Left ventricle myocardium inferior (tissue), 1 donor: ENCODE data around the gene FXYD6. TPM values are rescaled to one million over a fixed set of nuclear protein-coding genes. Genes with fewer than 3 reads are reported as not detected.

ENCODE experiments used
- DNase-seq: peaks from one replicate; pipeline ENCODE4 v3.0.0-alpha.2; 2020
- H3K27ac ChIP-seq: fragments of 200-600 bp; replicated peaks from 2 replicates; pipeline ENCODE4 v1.8.0; 2021
- H3K27me3 ChIP-seq: fragments of 200-600 bp; 2 replicates; pipeline ENCODE4 v1.8.0; 2021; ENCODE audit warnings: low read depth
- H3K36me3 ChIP-seq: fragments of 200-600 bp; 2 replicates; pipeline ENCODE4 v1.8.0; 2021
- H3K4me1 ChIP-seq: fragments of 200-600 bp; 2 replicates; pipeline ENCODE4 v1.8.0; 2021
- H3K4me3 ChIP-seq: fragments of 200-600 bp; 2 replicates; pipeline ENCODE4 v1.8.0; 2021; ENCODE audit warnings: mild to moderate bottlenecking, moderate library complexity
- H3K9me3 ChIP-seq: fragments of 200-600 bp; replicated peaks from 2 replicates; pipeline ENCODE4 v1.8.0; 2021
- CTCF ChIP-seq: fragments of 200-600 bp; IDR thresholded peaks from 2 replicates; pipeline ENCODE4 v1.8.0; 2021; ENCODE audit warnings: antibody characterized with exemption, mild to moderate bottlenecking, borderline replicate concordance
- intact Hi-C: fragments of 100-400 bp; cut with micrococcal nuclease; formaldehyde crosslinking; loops from one replicate; pipeline ENCODE4 v1.11.0; 2022
- total RNA-seq: library from RNA; stranded (reverse); fragmentation: NEBNext Ultra II Directional; extraction: Animal tissue kit (Norgen Biotek cat#: 25700); gene quantifications from one replicate; pipeline ENCODE4 v1.2.1, GENCODE V29; 2021
- donor health status: DM: no; HTN: yes; CAD: no; lungs with severe emphysema.

FXYD6 gene
- total RNA-seq, 1 donor from 2014 or later, result 30.2 TPM

DNA sequence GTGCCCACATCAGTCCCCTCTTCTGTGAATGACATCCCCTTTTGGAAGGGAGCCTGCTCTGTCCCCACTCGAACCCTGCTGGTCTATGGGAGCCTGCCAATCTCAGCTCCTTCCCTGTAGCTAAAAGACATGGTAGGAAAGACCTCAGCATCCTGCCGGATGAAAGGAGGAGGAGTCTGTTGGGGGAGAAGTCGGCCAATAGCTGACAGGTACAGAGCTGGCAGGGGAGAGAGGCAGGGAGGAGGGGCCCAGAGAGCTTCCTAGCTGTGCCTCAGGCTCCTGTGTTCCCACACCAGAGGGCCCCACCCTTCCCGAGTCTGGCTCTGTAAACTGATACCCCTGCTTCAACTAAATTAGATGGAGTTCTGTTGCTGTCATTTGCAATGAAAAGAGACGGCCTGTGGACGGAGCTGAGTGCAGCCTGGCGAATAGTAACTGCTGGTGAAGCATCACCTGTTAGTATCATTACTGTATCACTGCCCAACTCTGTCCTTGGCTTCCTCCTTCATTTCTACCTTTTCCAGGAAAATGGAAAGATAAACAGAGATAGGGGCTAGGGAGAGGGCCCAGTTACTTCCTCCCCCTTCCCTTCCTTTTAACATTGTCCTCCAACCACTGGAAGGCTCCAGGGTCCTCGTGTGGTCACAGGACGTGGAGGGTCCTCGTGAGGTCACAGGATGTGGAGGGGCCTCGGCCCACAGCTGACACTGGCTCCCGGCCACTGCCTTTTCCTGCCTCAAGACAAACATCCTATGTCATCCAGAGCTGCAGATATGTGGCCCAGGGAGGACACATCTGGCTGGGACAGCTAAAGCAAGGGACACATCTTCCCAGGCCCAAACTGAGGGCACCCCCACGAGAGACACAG, 15.1 kb downstream of the FXYD6 start:
- peak; percentile 69 for DNase-seq
- Histone ChIP-seq H3K36me3 (no peaks in the 10 kb centered on the region), H3K4me3 (peak overlapping the region; percentile 41), H3K4me1 (peaks cover 79% of the 10 kb centered on the region), H3K9me3 (no peaks in the 10 kb centered on the region), H3K27me3 (no peaks in the 10 kb centered on the region), H3K27ac (peak overlapping the region; percentile 89)
- no peak for TF ChIP-seq CTCF
- intact Hi-C loops, result no loop called here

DNA sequence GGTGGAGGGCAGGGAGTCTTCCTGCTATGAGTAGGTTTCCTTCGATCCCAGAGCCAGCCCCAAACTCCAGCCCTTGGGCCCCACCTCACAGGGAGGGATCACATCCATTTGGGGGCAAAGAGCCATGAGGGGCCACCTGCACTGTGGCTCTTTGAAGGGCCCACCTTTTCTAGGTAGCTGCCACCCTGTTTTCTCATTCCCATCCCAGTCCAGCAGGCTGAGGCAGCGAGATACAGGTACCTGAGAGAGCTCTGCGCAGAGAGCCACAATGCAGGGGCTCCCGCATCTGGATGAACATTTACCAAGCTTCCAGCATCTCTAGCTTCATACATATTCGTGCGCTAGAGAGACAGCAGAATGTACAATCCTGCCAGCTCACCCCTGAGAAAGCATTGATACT, 16.3 kb downstream of the FXYD6 start:
- Histone ChIP-seq H3K27ac (peak overlapping the region; percentile 89), H3K36me3 (no peaks in the 10 kb centered on the region), H3K4me1 (peaks cover 90% of the 10 kb centered on the region)

DNA sequence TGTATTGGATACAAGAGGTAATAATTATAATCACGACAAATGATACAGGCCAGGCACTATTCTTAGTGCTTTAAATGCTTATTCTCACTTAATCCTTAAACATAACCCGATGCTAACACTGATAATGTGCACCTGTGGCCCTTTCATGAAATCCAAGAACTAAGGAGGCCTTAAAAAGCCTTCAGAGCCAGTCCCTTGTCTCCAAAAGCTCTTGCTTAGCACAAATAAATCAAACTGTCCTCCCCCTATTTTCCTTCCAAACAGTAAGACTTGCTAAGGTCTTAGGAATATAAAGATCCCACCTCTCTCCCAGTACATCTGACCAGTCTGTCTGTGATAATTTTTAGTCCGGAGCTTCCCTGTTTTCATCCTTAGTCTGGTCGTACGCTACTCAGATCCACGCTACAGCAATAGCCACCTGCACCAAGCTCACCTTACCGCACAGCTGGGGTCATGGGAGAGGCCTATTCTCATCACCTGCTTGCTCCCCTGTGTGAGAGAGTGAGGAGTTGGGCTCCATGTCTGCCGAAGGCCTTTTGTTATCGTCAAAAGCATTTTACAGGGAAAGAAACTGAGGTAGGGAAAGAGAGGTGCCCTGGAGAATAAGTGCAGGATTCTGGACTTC, 16.9 kb downstream of the FXYD6 start:
- intact Hi-C loops, result no loop called here
- H3K4me3 ChIP-seq, result no peak overlapping the region
- peak overlapping the region; percentile 89 for H3K27ac ChIP-seq
- DNase-seq, result no peak
- no peaks in the 10 kb centered on the region for H3K36me3 ChIP-seq
- H3K27me3 ChIP-seq, result no peaks in the 10 kb centered on the region
- no peaks in the 10 kb centered on the region for H3K9me3 ChIP-seq
- no peak for TF ChIP-seq CTCF
- peaks cover 94% of the 10 kb centered on the region for H3K4me1 ChIP-seq

More for the DNA sequence above, 16.3 kb downstream of the FXYD6 start:
- H3K9me3 ChIP-seq, result no peaks in the 10 kb centered on the region
- no peak overlapping the region for H3K4me3 ChIP-seq
- H3K27me3 ChIP-seq, result no peaks in the 10 kb centered on the region
- DNase-seq, result no peak
- TF ChIP-seq CTCF, result no peak
- intact Hi-C loops, result no loop called here

- H3K27ac ChIP-seq, result peak overlapping the region; percentile 89
- peaks cover 94% of the 10 kb centered on the region for H3K4me1 ChIP-seq
- H3K9me3 ChIP-seq, result no peaks in the 10 kb centered on the region
- intact Hi-C loops, result no loop called here
- no peak for TF ChIP-seq CTCF
- no peak overlapping the region for H3K4me3 ChIP-seq
- no peaks in the 10 kb centered on the region for H3K36me3 ChIP-seq
- DNase-seq, result no peak
- H3K27me3 ChIP-seq, result no peaks in the 10 kb centered on the region
These were observed 17.4 kb downstream of the FXYD6 start for GRCh38 chr11:117859061-117859460.

DNA sequence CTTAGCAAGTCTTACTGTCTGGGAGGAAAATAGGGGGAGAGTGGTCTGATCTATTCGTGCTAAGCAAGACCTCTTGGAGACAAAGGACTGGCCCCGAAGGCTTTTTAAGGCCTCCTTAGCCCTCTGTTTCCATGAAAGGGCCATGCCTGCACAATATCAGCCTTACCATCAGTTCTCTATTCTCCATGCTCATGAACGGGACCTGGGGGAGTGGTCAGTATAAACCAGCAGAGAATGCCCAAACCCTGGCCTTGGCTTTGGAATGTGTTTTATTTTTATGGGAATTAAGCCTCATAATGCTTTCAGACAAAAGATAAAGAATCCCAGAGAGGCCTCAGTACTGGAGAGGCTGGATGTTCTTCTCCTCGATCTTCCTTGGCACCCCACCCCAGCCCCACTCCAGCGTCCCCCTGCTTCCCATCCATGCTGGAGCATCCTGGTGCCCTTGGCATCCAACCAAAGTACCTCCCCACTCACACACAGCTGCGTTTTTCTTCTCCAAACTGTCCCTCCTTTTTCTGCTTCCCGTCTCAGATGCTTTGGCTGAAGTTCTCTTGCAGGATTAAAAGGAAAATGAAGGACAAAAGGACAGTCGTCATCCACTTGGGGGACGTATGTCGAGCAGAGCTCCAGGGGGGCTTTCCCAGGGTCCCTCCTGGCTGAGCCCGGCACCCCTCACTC, 18.6 kb downstream of the FXYD6 start:
- intact Hi-C loops, result no loop called here
- peaks cover 89% of the 10 kb centered on the region for H3K4me1 ChIP-seq
- H3K27ac ChIP-seq, result peak overlapping the region; percentile 79
- H3K4me3 ChIP-seq, result no peak overlapping the region
- TF ChIP-seq CTCF, result no peak
- no peaks in the 10 kb centered on the region for H3K27me3 ChIP-seq
- H3K9me3 ChIP-seq, result peaks cover 10% of the 10 kb centered on the region
- DNase-seq, result no peak
- no peaks in the 10 kb centered on the region for H3K36me3 ChIP-seq
